Brain microvascular endothelial cell (primary cell): ENCODE data around the gene PCBP3.

Experiments used
- DNase-seq: peaks from one replicate; pipeline ENCODE4 v3.0.0-alpha.2; 2020
- H3K27ac ChIP-seq: fragments of 250-450 bp; sonication (Bioruptor Pico); 2 replicates; pipeline ENCODE4 v1.5.1; 2020; ENCODE audit warnings: mild to moderate bottlenecking, moderate library complexity
- H3K27me3 ChIP-seq: fragments of 250-450 bp; sonication (Bioruptor Pico); replicated peaks from 2 replicates; pipeline ENCODE4 v1.5.1; 2020; ENCODE audit warnings: mild to moderate bottlenecking
- H3K36me3 ChIP-seq: fragments of 250-450 bp; sonication (Bioruptor Pico); replicated peaks from 2 replicates; pipeline ENCODE4 v1.5.1; 2020; ENCODE audit warnings: mild to moderate bottlenecking
- H3K4me3 ChIP-seq: 2 replicates; pipeline ENCODE4 v1.5.1; 2011; ENCODE audit warnings: low read depth, mild to moderate bottlenecking, control low read depth, low read length, moderate library complexity
- in situ Hi-C: cut with HindIII; loops from 2 replicates; pipeline ENCODE4 v1.10.0; 2017; ENCODE audit warnings: low sequenced_read_pairs, low pct_ligation_motif_present
- TF ChIP-seq, protein P1 (sequence below): IDR thresholded peaks from 2 replicates; pipeline ENCODE4 v1.5.1; 2011; ENCODE audit warnings: low read depth, mild to moderate bottlenecking, moderate library complexity, low read length, control low read depth, inconsistent platforms; ENCODE audit errors: missing control alignments

PCBP3 gene

DNA sequence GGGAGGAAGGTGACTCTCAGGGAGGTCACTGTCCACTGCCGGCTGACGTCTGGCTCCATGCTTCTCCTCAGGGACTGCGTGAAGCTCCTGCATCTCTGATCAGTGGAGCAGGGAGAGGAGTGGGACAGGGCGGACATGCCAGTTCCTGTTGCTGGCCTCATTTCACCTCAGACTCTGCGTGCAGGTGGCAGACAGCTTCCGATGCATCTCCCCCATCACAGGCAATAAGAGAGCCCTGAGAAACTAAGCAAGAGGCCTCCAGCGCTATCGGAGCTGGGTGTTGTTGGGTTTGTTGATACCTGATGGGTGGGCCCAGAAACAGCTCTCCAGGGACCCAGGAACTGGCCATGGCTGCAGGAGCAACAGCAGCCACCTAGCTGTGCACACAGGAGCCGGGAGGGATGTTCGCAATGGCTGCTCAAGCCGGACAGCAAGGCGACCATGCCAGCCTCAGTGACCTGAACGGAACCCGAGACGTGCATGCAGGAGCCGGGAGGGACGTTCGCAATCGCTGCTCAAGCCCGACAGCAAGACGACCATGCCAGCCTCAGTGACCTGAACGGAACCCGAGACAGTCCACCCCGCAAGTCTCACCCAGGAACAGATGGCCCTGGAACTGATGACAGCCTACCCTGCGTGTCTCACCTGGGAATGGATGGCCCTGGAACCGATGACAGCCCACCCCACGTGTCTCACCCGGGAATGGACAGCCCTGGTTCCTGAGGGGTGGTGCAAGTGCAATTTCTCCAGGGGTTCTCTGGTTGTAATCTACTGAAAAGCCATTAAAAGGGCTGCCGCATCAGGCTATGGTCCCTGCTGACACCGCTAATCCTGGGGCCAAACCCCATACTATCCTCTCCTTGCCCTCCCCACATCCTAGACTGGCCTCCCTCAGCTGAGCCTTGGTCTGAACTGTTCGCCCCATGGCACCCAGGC, 14.2 kb upstream of the PCBP3 start:
- TF ChIP-seq, protein P1, sequence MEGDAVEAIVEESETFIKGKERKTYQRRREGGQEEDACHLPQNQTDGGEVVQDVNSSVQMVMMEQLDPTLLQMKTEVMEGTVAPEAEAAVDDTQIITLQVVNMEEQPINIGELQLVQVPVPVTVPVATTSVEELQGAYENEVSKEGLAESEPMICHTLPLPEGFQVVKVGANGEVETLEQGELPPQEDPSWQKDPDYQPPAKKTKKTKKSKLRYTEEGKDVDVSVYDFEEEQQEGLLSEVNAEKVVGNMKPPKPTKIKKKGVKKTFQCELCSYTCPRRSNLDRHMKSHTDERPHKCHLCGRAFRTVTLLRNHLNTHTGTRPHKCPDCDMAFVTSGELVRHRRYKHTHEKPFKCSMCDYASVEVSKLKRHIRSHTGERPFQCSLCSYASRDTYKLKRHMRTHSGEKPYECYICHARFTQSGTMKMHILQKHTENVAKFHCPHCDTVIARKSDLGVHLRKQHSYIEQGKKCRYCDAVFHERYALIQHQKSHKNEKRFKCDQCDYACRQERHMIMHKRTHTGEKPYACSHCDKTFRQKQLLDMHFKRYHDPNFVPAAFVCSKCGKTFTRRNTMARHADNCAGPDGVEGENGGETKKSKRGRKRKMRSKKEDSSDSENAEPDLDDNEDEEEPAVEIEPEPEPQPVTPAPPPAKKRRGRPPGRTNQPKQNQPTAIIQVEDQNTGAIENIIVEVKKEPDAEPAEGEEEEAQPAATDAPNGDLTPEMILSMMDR: no peak
- peaks cover 3% of the 10 kb centered on the region for H3K27me3 ChIP-seq
- H3K4me3 ChIP-seq: no peak overlapping the region
- H3K36me3 ChIP-seq: no peaks in the 10 kb centered on the region
- in situ Hi-C loops: no loop called here
- no peak for DNase-seq
- no peak overlapping the region for H3K27ac ChIP-seq

DNA sequence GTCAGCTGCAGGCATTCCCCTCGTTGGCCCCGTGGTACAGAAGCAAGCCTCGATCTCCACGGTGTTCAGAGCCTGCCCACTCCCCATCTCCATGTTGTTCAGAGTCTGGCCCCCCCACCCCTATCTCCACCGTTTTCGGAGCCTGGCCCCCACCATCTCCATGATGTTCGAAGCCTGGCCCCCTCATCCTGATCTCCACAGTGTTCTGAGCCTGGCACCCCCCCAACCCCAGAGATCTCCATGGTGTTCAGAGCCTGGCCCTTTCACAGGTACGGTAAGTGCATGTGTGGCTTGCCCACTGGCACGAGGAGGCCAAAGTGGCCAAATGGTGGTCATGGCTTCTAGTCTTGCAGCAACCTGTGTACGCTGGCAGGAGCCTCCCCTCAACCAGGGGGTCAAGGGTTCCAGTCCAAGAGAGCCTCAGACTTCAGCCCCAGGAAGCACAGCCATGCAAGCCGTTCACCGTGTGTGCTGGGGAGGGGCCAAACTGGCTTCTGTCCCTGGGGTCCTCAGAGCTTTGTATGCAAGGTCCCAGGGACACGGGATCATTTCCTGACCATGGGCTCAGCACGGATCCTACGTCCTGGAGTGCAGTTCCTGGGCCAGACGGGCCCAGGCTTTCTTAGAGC, 13.3 kb upstream of the PCBP3 start:
- TF ChIP-seq, protein P1: no peak
- no peak overlapping the region for H3K27ac ChIP-seq
- H3K4me3 ChIP-seq: no peak overlapping the region
- no peak for DNase-seq
- no peaks in the 10 kb centered on the region for H3K27me3 ChIP-seq
- H3K36me3 ChIP-seq: no peaks in the 10 kb centered on the region
- in situ Hi-C loops: no loop called here

DNA sequence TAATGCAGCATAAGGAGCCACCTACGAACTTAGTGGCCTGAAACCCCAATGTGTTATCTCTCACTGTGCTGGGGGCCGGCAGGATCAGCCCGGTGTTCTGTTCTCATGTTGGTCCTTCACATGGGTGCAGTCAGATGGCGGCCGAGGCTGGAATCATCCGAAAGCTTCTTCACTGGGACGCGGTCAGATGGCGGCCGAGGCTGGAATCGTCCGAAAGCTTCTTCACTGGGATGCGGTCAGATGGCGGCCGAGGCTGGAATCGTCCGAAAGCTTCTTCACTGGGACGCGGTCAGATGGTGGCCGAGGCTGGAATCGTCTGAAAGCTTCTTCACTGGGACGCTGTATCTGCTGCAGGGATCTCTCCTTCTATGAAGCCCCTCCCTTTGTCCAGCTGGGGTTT, 12.6 kb upstream of the PCBP3 start:
- H3K4me3 ChIP-seq: no peak overlapping the region
- H3K27ac ChIP-seq: no peak overlapping the region
- in situ Hi-C loops: no loop called here
- DNase-seq: no peak
- no peaks in the 10 kb centered on the region for H3K36me3 ChIP-seq
- TF ChIP-seq, protein P1: no peak
- H3K27me3 ChIP-seq: no peaks in the 10 kb centered on the region

DNA sequence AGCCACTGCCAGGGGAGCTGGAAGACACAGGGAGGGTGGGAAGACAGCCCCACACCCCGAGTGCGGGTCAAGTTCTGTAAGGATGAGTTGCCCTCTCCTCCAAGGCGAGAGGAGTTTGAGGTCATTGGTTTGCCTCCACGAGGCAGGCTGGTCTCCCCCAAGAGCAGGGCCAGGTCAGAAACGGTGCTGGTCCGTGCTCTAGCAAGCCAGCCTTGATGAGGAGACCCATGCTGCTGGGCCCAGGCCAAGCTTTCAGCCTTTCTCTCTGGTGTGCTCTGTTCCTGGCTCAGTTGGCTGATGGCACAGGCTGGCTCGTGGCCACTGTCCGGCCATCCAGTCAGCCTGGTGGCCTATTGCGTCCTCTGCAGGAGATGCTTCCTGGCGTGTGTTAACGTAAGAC, 12.0 kb upstream of the PCBP3 start:
- Histone ChIP-seq H3K27ac (no peak overlapping the region), H3K4me3 (no peak overlapping the region), H3K36me3 (no peaks in the 10 kb centered on the region), H3K27me3 (no peaks in the 10 kb centered on the region)
- DNase-seq: no peak
- TF ChIP-seq, protein P1: no peak
- in situ Hi-C loops: no loop called here

DNA sequence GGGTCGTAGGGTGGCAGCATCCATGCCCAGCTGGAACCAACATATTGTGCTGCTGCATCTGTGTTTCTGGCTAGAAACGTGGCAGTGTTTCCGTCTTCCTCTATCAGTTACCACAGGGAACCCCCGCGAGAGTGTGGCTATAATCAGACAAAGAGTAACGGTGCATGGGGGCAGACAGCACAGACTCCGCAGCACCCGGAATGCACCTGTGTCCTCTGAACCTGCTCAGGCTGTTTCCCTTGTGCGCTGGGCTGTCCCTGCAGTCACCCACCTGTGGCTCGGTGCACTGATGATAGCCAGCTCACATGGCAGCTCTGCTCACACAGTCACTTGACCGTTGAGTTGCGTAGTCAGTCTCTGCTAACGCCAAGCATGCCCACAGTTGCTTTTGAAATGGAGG, 11.4 kb upstream of the PCBP3 start:
- H3K36me3 ChIP-seq: no peaks in the 10 kb centered on the region
- TF ChIP-seq, protein P1: no peak
- H3K27me3 ChIP-seq: no peaks in the 10 kb centered on the region
- no peak overlapping the region for H3K4me3 ChIP-seq
- no peak overlapping the region for H3K27ac ChIP-seq
- no peak for DNase-seq
- in situ Hi-C loops: no loop called here
